ENCODE data around the gene WWOX. TPM values are rescaled to one million over a fixed set of nuclear protein-coding genes. Genes with fewer than 3 reads are reported as not detected.

WWOX gene
- total RNA-seq, 2 experiments from 2014 or later: 20.2 to 21.4 TPM

DNA sequence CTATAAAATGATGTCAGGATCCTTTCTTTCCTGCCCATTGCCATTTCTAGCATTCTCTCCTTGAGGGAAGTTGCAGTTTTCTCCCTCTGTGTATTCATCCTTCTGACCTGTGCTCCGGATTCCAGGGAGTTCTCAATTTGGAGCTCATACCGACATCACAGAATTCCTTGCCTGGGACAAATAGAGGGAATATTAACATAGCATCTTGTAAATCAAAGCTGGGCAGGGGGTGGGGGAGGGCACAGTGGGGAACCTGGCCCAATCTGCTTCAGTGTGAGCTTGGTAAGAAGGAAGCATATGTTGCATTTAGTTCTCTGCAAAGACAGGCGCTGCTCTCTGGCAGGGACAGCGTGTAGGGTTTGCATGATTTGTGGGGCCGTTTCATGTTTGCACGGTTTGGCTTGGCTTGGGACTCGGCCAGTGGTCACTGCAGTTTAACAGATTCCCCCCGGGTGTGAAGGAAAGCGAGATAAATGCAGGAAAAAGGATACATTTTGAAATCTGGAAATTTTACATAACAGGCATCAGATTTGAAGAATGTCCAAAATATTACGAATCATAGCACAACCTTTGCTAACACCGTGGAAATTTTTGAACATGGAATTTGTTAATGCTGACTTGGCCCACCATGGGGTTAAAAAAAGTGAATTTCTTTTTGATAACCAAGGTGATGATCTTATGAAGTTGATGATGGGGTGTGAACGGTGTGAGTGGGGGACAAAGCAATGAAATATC is 178.0 kb downstream of the WWOX start:
- Mint-ChIP-seq H3K4me1 (ENCODE audit: low read depth) (no peaks in the 10 kb centered on the region), H3K4me3 (no peak overlapping the region), H3K27ac (no peak overlapping the region), H3K36me3 (ENCODE audit: low read depth) (peaks cover 5% of the 10 kb centered on the region), H3K27me3 (ENCODE audit: low read depth) (no peaks in the 10 kb centered on the region), H3K9me3 (no peaks in the 10 kb centered on the region)
- no peak for DNase-seq
- intact Hi-C loops (cut with micrococcal nuclease): no loop called here
- CTCF ChIA-PET: no interaction called here

DNA sequence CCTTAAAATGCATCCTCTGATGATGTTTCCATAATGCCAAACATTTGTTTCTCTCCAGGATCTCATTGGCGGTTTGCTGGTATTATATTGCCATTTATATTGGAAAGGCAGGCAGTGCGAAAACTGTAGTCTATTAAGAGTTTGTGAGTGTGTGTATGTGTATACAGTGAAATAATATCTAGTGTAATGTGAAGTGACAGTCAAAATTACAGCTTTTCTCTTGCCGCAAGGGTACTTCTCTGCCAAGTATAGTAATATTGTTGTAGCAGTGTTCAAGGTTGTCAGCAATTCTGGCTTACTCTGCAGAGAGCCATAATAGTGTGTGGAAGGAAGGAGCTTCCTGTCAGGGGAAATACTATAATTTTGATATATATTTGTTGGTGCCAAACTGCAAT is 178.6 kb downstream of the WWOX start:
- no peak for DNase-seq
- intact Hi-C loops (cut with micrococcal nuclease): no loop called here
- no peak overlapping the region for H3K4me3 Mint-ChIP-seq
- H3K36me3 Mint-ChIP-seq (ENCODE audit: low read depth): peaks cover 5% of the 10 kb centered on the region
- H3K27me3 Mint-ChIP-seq (ENCODE audit: low read depth): no peaks in the 10 kb centered on the region
- CTCF ChIA-PET: no interaction called here
- no peak overlapping the region for H3K27ac Mint-ChIP-seq
- H3K4me1 Mint-ChIP-seq (ENCODE audit: low read depth): no peaks in the 10 kb centered on the region
- no peaks in the 10 kb centered on the region for H3K9me3 Mint-ChIP-seq

DNA sequence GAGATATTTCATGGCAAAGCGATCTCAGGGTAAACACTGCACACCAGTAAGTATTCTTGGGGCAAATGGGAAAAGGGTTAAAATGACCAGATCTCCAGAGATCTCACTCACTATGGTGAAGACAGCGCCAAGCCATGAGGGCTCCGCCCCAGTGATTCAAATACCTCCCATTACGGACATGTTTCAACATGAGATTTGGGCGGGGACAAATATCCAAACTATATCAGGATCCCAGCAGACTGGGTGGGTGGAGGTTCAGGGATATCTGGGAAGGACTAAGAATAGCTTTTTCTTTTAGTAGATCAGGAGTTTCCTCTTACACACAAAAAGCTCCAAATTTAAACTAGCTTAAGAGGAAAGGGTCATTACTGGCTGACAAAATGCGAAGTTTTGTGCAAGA is 181.7 kb downstream of the WWOX start:
- Mint-ChIP-seq H3K9me3 (no peaks in the 10 kb centered on the region), H3K4me1 (ENCODE audit: low read depth) (no peaks in the 10 kb centered on the region), H3K4me3 (no peak overlapping the region), H3K27ac (no peak overlapping the region), H3K27me3 (ENCODE audit: low read depth) (no peaks in the 10 kb centered on the region), H3K36me3 (ENCODE audit: low read depth) (peaks cover 5% of the 10 kb centered on the region)
- CTCF ChIA-PET: no interaction called here
- DNase-seq: no peak
- intact Hi-C loops (cut with micrococcal nuclease): no loop called here

DNA sequence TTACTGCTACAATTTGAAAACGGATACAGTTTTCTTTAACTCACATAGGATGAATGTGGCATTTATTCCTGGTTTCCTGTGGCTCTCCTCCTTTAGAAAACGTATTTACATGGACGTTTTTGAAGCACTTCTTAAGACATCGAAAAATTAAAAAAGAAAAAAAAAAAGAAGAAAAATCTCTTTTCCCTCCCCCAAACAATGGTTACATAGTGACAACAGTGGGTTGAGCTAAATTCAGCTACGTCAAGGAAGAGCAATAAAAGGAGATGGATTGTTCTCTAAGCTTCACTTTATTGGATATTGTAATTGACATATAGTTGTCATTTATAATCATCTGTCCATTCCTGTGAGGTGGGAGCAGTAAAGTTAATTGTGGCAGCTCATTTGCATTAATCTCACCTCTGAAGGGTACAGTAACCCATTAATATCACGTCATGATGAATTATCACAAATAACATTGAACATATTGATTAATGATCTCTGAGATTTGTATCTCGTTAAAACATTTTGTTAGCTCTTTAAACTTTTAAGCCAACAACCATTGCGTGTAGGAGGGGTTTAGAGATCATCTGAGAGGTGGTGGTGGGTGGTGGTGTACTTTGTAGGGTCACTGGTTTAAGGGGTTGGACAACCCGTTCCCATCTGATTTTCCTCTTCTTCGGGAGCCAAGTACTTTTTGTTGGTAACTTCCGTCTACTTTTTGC is 184.2 kb downstream of the WWOX start:
- Mint-ChIP-seq H3K36me3 (ENCODE audit: low read depth) (peaks cover 5% of the 10 kb centered on the region), H3K27ac (no peak overlapping the region), H3K4me3 (no peak overlapping the region), H3K4me1 (ENCODE audit: low read depth) (no peaks in the 10 kb centered on the region), H3K9me3 (no peaks in the 10 kb centered on the region), H3K27me3 (ENCODE audit: low read depth) (no peaks in the 10 kb centered on the region)
- DNase-seq: no peak
- intact Hi-C loops (cut with micrococcal nuclease): no loop called here
- CTCF ChIA-PET: no interaction called here

DNA sequence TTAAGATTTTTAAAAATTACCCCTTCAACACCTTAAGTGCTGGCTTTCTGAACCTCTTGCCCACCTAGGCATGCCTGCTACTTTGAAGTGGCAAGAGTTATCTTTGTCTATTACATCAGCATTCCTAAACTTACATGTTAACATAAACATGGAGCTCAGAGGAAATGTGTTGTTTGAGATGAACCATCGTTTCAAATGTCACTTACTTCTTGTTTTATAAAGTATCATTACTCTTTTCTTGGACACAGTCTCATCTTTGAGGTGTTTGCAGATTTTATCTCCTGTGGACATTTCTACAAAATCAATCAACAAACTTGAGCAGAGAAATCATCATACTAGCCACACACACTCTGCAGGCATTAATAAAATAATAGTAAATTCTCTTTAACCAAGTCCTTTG is 184.9 kb downstream of the WWOX start:
- no peak for DNase-seq
- Mint-ChIP-seq H3K36me3 (ENCODE audit: low read depth) (peaks cover 5% of the 10 kb centered on the region), H3K27ac (no peak overlapping the region), H3K4me3 (no peak overlapping the region), H3K9me3 (no peaks in the 10 kb centered on the region), H3K27me3 (ENCODE audit: low read depth) (no peaks in the 10 kb centered on the region), H3K4me1 (ENCODE audit: low read depth) (no peaks in the 10 kb centered on the region)
- intact Hi-C loops (cut with micrococcal nuclease): no loop called here
- CTCF ChIA-PET: no interaction called here

DNA sequence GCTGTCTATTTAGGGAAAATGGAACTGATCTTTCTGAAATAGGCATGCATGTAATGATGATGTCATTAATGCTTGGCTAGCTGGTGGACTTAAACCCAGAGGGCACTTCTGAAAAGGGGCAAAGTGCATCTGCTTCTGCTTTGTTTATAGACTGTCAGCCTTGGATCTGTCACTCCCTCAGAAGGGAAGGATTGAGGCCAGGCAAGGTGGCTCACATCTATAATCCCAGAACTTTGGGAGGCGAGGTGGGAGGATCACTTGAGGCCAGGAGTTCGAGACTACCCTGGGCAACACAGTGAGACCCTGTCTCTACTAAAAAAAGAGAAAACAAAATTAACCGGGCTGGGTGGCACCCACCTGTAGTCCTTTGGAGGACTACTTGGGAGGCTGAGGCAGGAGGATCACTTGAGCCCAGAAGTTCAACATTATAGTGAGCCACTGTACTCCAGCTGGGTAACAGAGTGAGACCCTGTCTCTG is 185.5 kb downstream of the WWOX start:
- Mint-ChIP-seq H3K27me3 (ENCODE audit: low read depth) (no peaks in the 10 kb centered on the region), H3K9me3 (no peaks in the 10 kb centered on the region), H3K36me3 (ENCODE audit: low read depth) (peaks cover 5% of the 10 kb centered on the region), H3K27ac (no peak overlapping the region), H3K4me3 (no peak overlapping the region), H3K4me1 (ENCODE audit: low read depth) (no peaks in the 10 kb centered on the region)
- DNase-seq: no peak
- intact Hi-C loops (cut with micrococcal nuclease): no loop called here
- CTCF ChIA-PET: interaction anchor here (0.5 to 0.7 kb wide), 2 partner anchors 176 to 403 kb away, joined by 3 read pairs; no protein-coding TSS in a partner anchor

DNA sequence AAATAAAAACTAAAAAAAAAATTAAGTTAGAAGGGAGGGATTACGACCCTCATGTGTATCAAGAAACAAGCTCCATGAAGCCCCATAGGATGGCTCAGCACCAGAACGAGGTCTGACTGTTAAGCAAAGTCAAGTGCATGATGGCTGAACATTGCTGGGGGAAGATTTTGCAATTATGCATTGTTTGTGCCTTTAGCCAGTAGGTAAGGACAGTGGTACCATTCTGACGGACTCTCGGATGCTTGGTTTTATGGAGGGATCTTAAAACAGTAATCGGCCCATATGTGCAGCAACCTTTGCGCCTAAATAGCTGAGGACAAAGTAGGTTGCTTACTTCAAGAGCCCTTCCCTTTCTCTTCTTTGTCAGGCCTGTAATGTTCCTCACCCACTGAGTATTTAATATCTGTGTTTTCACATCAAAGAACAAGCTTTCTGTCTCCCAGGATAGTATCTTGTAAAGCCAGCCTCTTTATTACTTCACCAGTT is 186.0 kb downstream of the WWOX start:
- H3K4me1 Mint-ChIP-seq (ENCODE audit: low read depth): no peaks in the 10 kb centered on the region
- no peaks in the 10 kb centered on the region for H3K27me3 Mint-ChIP-seq (ENCODE audit: low read depth)
- CTCF ChIA-PET: interaction anchor here (0.7 kb wide), 1 partner anchor 176 kb away, joined by 3 read pairs; no protein-coding TSS in a partner anchor
- no peak overlapping the region for H3K27ac Mint-ChIP-seq
- peaks cover 3% of the 10 kb centered on the region for H3K36me3 Mint-ChIP-seq (ENCODE audit: low read depth)
- DNase-seq: no peak
- H3K9me3 Mint-ChIP-seq: no peaks in the 10 kb centered on the region
- intact Hi-C loops (cut with micrococcal nuclease): no loop called here
- no peak overlapping the region for H3K4me3 Mint-ChIP-seq

DNA sequence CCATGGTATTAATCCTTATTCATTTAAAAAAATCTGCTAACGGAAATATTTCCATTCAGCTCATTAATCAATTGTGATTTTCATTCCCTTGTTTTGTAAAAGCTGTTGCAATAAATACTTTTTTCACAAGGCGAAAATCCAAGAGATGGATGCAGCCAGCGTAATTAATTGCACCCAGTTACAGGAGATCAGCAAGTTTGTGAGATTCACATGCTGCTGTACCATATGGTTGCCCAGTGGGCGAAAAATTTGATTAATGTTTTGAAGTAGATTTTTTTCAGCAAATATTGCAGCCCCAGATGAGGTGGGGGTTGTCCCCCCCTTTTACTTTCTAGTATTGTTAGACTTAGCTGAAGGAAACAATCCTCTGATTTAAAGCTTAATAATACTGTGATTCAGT is 186.6 kb downstream of the WWOX start:
- CTCF ChIA-PET: no interaction called here
- no peaks in the 10 kb centered on the region for H3K4me1 Mint-ChIP-seq (ENCODE audit: low read depth)
- H3K4me3 Mint-ChIP-seq: no peak overlapping the region
- H3K27me3 Mint-ChIP-seq (ENCODE audit: low read depth): no peaks in the 10 kb centered on the region
- intact Hi-C loops (cut with micrococcal nuclease): no loop called here
- H3K36me3 Mint-ChIP-seq (ENCODE audit: low read depth): peaks cover 1% of the 10 kb centered on the region
- no peaks in the 10 kb centered on the region for H3K9me3 Mint-ChIP-seq
- no peak for DNase-seq
- no peak overlapping the region for H3K27ac Mint-ChIP-seq

DNA sequence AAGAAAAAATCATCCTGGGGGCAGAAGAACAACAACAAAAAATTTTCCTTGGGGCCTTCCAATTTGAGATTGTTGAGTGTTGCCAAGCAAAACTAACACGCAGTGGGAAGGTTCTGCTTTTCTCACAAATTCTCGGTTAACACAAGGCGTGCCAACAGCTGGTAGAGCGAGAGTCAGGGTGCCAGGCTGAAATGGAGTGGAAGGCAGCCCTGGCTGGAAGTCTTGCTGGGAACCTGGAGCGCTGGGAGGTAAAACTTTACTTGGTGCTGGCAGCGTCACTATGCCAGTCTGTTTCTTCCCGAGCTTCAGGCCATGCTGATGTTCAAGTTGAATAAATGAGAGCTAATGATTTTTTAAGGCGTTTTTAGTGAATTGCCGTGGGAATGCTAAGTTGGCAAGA is 189.4 kb downstream of the WWOX start:
- Mint-ChIP-seq H3K36me3 (ENCODE audit: low read depth) (peaks cover under 1% of the 10 kb centered on the region), H3K27me3 (ENCODE audit: low read depth) (no peaks in the 10 kb centered on the region), H3K27ac (no peak overlapping the region), H3K4me1 (ENCODE audit: low read depth) (no peaks in the 10 kb centered on the region), H3K9me3 (no peaks in the 10 kb centered on the region), H3K4me3 (no peak overlapping the region)
- intact Hi-C loops (cut with micrococcal nuclease): no loop called here
- no peak for DNase-seq
- CTCF ChIA-PET: no interaction called here

DNA sequence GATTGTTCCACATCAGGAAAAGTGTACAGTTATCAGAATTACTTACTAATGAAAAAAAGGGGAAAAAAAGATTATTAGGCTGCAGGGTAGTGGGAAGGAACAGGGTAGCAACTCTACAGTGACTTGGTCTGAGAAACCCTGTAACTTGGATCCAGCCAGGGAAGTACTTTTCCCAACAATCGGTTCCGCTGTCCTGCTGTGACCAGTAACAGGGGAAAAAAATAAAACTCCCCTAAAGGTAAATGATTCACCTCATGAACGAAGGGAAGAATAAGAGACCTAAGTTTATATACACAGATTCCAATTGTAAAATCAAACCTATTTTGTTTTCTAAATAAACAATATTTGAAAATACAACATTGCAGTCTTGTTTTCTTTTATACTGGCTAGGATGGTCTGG is 189.9 kb downstream of the WWOX start:
- no peaks in the 10 kb centered on the region for H3K9me3 Mint-ChIP-seq

DNA sequence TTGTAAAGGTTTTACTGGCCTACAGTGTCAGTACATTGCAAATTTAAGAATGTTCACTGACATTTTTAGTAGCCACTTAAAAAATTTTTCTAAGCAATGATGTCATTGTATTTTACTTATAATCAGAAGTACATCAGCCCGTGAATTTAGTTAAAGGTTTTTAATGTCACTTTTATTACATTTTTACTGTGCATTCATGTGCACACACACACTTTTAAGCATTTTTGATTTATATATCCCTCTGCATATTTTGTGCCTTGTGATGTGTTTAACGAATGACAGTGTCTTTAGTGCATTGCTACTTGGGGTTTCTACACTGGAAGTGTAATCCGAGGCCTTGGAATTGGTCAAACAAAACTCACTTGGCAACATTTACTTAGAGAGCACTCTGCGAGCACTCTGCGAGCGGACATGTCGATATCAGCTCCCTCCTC is 190.4 kb downstream of the WWOX start:
- no peaks in the 10 kb centered on the region for H3K27me3 Mint-ChIP-seq (ENCODE audit: low read depth)
- H3K4me3 Mint-ChIP-seq: no peak overlapping the region
- DNase-seq: no peak
- no peaks in the 10 kb centered on the region for H3K4me1 Mint-ChIP-seq (ENCODE audit: low read depth)
- H3K9me3 Mint-ChIP-seq: no peaks in the 10 kb centered on the region
- no peak overlapping the region for H3K27ac Mint-ChIP-seq
- CTCF ChIA-PET: no interaction called here
- intact Hi-C loops (cut with micrococcal nuclease): no loop called here
- peaks cover 4% of the 10 kb centered on the region for H3K36me3 Mint-ChIP-seq (ENCODE audit: low read depth)

More for the DNA sequence above, 189.9 kb downstream of the WWOX start:
- CTCF ChIA-PET: no interaction called here
- Mint-ChIP-seq H3K27ac (no peak overlapping the region), H3K4me1 (ENCODE audit: low read depth) (no peaks in the 10 kb centered on the region), H3K4me3 (no peak overlapping the region), H3K27me3 (ENCODE audit: low read depth) (no peaks in the 10 kb centered on the region), H3K36me3 (ENCODE audit: low read depth) (peaks cover 4% of the 10 kb centered on the region)
- intact Hi-C loops (cut with micrococcal nuclease): no loop called here
- no peak for DNase-seq

DNA sequence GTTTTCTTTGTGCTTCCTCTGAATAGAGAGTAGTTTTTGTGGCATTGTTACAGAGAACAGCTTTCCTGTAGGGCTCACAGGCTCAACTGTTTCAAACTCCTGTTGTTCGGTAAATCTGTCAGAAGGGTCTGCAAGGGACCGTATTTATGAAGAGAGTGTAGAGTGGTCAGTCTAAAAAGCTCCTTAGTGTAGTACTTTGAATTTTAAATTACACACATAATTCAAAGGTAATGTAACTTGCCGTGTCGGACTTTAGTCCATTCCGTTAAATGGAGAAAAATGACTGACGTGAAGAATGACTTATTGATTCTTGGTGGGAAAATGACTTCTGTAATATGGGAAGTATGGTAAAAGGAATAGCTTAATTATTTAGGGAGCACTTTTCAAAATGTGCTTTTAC is 190.9 kb downstream of the WWOX start:
- CTCF ChIA-PET: no interaction called here
- Mint-ChIP-seq H3K9me3 (no peaks in the 10 kb centered on the region), H3K36me3 (ENCODE audit: low read depth) (peaks cover 4% of the 10 kb centered on the region), H3K4me3 (no peak overlapping the region), H3K27ac (no peak overlapping the region), H3K27me3 (ENCODE audit: low read depth) (no peaks in the 10 kb centered on the region), H3K4me1 (ENCODE audit: low read depth) (no peaks in the 10 kb centered on the region)
- intact Hi-C loops (cut with micrococcal nuclease): no loop called here
- DNase-seq: no peak
